GM21526 (cell line): Measurements from ENCODE around the gene ERCC6.

Experiments
- ATAC-seq: cut with Tn5 transposase; IDR thresholded peaks from one replicate; pipeline ENCODE4 v1.9.1; 2021; ENCODE audit warnings: moderate library complexity; ENCODE audit not compliant: unreplicated experiment, low FRiP score

ERCC6 gene

GRCh38 chr10:49516216-49516970, 22.5 kb downstream of the ERCC6 start:
- ATAC-seq = no peak

- ATAC-seq = no peak
These were observed 26.7 kb downstream of the ERCC6 start for GRCh38 chr10:49512121-49512809.

GRCh38 chr10:49509771-49510303, 29.1 kb downstream of the ERCC6 start:
- no peak for ATAC-seq

- no peak for ATAC-seq
These were observed 30.3 kb downstream of the ERCC6 start for GRCh38 chr10:49508654-49509053.

DNA sequence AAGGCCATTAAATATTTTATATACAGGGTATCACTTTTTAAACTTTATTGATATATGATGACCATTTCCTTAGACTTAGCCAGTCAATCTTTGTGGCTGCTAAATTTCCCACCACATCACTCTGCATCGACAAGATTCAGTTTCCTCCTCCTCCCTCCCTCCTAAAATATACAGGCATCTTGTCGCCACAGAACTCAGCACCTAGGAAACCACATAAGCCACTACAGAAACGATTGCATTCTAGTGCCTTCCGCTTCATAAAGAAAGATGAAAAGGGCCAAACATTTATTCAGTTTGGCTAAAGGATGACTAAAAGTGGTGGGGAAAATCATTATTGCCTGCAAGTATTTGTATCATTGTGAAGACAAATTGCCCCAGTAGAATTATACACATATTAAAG, 30.7 kb downstream of the ERCC6 start:
- ATAC-seq = no peak

DNA sequence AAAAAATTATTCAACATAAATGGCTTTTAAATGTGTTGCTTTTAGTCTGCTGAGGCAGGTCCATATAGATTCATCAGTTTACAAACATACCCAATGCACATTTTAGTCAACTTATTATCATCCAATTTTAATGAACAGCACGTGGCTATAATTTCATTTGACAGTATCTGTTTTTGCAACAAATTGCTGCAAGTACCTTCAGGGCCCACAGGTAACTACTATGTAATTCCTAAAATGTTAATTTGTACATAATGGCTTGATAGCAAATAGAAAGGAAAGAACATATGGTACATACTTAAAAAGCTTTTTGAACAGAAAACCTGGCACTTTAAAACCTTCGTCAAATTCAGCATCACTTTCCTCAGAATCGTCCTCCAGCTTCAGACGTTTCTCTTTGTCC, 33.3 kb downstream of the ERCC6 start:
- ATAC-seq = no peak

DNA sequence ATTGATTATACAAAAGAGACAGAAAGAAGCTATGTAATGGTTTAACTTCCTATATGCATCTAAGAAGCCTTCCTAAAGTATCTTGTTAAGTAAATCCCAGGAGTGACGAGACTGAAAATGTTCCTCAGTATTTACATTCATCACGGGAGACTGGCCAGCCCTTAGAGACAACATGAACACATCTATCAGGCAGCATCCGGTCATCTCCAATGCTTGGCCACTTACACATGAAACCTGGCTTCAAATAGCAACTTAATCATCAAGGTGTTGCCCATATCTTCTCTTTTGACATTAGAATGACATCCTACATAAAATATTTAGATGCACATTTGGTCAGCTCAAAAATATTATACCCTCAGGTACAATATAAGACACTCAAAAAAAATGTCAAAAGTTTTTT, 33.8 kb downstream of the ERCC6 start:
- ATAC-seq = no peak

DNA sequence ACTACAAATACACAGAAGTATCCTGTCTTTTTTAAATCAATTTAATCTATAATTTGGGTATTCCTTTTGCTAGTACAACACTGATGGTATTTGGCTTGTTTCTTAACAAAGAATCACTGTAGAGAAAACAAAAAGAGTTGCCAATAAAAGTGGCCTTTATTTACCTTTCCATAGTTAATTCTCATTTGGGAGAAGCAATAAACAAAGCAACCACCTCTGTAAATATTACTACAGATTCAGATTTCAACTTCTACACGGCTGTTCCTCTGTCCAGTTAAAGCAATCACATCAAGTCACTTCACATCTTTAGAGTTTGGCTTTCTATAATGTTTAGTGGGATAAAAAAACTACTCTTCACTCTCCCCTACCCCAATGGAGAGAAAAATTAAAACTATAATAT, 34.4 kb downstream of the ERCC6 start:
- no peak for ATAC-seq

DNA sequence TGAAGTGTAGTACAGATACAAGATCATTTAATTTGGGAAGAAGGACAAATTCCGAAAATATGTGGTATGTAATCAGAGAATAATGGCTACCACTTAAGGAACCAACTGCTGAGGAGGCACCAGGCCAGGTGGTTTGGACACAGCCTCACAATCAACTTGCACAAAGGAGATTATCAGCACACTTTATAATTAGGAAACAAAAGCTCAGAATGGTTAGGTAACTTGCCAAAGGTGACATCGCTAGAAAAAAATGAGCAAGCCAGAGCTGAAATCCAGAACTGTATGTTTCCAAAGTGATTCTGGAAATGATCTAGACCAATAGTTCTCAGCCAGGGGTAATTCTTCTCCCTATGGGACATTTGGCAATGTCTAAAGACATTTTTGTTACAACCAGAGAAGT, 36.6 kb downstream of the ERCC6 start:
- ATAC-seq = no peak

GRCh38 chr10:49500412-49500811, 38.5 kb downstream of the ERCC6 start:
- ATAC-seq = no peak

- ATAC-seq = no peak
These were observed 39.5 kb downstream of the ERCC6 start for GRCh38 chr10:49499305-49499851.

DNA sequence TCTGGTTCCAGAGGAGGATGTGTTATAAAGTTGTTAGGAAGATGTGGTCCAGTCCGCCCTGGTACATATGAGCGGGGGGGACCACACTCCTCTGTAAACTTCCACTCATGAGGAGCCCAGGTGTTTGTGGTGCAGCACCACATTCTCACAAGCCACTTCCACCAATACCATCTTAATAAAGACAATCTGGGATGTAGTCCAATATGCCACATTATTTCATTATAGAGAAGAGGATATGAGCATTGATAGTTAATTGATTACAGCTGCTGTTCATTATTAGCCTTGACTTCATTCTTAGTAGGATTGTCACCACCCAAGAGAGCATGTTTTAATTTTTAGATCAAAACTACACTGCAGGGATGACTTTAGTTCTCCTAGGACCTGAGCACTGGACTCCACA, 40.5 kb downstream of the ERCC6 start:
- no peak for ATAC-seq

DNA sequence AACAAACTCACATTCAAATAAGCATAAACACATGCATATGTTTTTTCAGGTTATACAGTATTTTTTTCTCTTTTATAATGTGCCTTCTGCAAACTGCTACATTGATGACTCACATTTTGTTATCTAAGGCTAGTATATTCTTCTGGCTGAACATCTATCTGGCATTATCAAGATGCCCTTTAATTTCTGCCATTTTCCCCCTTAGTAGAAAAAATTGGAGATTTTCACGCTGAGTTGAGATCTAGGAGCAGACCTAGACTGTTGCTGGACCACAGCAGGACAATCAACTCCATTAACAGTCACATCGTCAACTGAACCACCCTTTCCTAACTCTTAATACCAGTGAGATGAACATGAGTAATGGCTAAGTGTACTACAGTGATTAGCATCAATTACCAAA, 41.6 kb downstream of the ERCC6 start:
- no peak for ATAC-seq

- no peak for ATAC-seq
These were observed 50.7 kb downstream of the ERCC6 start for GRCh38 chr10:49488056-49488717.

GRCh38 chr10:49486738-49487137, 52.2 kb downstream of the ERCC6 start:
- no peak for ATAC-seq

DNA sequence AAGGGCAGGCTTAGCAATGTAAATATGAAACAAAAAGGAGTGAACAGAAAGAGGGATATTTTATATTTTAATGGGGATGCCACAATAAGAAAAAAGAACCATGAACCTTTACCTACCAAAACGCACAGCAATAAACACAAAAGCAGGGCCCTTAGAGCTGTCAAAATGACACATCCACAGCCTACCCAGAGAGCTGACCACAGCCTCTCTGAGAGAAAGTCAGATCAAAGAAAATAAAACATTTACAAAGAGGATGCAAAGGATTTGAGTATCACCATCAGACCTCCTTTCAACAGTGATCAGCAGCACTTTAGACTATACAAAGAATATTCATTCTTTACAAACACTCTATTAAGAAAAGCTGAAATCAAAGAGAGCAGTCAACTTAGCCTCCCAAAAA, 52.9 kb downstream of the ERCC6 start:
- no peak for ATAC-seq

DNA sequence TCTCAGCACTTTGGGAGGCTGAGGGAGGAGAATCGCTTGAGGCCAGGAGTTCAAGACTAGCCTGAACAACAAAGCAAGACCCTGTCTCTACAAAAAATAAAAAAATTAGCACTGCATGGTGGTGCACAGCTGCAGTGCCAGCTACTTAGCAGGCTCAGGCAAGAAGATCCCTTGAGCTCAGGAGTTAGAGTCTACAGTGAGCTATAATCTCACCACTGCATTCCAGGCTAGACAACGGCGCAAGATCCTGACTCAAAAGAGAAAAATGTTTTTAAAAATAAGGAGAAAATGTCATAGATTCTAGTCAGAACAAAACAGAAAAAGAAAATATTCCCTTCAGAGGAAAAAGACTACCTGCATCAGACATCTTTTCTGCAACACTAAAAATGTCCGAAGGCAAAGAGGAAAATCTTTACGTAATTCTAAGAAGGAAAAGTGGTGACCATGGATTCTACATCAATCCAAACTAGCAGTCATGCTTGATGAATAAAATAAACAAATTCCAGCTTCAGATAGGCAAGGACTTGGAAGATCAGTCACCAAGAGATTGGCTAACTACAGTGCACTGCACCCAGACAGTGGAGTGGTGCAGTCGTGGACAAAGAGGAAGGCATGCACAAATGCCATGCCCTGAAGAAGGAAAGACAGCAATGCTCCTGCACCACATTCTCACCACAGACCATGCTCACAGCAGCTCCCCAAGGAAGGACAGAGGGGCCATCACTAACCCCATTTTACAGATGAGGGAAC, 54.3 kb downstream of the ERCC6 start:
- no peak for ATAC-seq

- no peak for ATAC-seq
These were observed 60.1 kb downstream of the ERCC6 start for GRCh38 chr10:49478819-49479218.

DNA sequence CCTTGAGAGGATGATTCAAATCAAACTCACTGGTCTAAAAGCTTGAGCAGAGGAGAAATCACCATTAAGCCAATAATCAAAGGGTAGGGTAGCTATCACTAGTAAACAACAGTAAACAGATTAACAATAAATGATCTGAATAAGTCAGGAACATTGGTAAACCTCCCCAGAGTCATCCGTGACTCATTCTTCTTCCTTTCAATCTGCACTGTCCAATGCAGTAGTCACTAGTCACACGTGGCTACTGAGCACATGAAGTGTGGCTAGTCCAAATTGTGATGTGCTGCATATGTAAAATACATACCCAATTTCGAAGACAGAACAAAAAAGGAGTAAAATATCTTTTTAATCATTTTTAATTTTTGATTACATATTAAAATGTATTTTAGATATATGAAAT, 64.0 kb downstream of the ERCC6 start:
- no peak for ATAC-seq

DNA sequence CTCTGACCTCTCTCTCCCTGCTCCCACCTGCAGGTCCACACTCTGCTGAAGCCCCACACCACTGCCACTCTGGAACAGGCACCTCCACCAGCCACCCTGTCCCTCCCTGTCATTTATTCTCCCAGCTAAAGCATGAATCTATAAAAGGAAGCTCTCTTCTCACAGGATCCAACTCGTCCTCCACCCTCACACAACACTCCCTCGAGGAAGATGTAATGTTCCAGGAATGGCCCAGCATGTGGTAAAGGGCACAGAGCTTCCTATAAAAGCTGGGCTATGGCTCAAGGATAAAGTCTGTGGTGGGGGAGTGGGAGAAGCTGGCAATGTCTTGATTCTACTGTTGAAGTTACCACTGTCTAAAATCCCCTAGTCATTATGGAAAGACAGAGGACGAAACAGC, 67.4 kb downstream of the ERCC6 start:
- ATAC-seq = no peak

DNA sequence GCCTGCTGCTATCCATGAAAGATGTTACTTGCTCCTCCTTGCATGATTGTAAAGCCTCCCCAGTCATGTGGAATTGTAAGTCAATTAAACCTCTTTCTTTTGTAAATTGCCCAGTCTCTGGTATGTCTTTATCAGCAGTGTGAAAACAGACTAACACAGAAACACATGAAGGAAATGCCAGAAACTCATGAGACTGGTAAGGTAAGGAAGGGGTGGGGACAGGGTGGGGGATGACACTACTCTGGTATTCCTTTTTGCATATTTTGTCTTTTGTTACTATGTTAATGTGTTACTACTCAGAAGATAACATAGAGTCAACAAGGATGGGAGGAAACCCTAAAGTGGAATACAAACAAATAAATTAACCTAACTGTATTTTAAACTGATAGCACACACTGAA, 73.2 kb downstream of the ERCC6 start:
- ATAC-seq = no peak
